ENCODE results near the gene SIGLEC12. TPM values are rescaled to one million over a fixed set of nuclear protein-coding genes. Genes with fewer than 3 reads are reported as not detected.

Gene SIGLEC12
- polyA plus RNA-seq, 2 of the 4 experiments (the other 2 are of a cell fraction): not detected

DNA sequence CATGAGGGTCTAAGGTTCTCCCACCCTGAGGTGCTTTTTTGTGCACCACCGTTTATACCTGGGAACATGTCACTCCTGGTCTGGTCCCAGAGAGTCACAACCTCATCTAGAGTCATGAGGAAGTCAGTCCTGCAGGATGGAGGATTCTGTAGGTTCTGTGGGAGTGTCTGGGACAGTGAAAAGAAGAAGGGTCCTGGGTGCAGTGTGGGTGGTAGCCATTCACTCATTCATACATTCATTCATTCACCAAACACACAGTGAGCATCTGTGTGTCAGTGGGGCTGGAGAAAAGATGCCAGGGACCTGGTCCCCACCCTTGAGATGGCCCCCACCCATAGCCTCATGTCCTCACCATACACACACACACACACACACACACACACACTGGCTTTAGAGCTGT lies 32.0 kb downstream of the SIGLEC12 start:
- FAIRE-seq (no peak), ATAC-seq (no peak)

GRCh38 chr19:51469162-51469561 lies 32.4 kb downstream of the SIGLEC12 start:
- Histone ChIP-seq H3K4me2 (no peak overlapping the region), H3K9me3 (peaks cover 10% of the 10 kb centered on the region; the same call in 1 of the 3 replicates), H3K4me1 (no peaks in the 10 kb centered on the region), H3K27ac (no peak overlapping the region), H3K4me3 (no peak overlapping the region)
- ChIA-PET CTCF (interaction anchor here (1.2 to 1.4 kb wide), 4 partner anchors 8 to 190 kb away, joined by 3 to 4 read pairs (median 4); no protein-coding TSS in a partner anchor), POLR2A (no interaction called here)
- TF ChIP-seq HDAC2 (IDR thresholded peaks at IDR 0.05): no peak
- no peak for TF ChIP-seq JUN (IDR thresholded peaks at IDR 0.05)
- no peak for TF ChIP-seq MAZ (IDR thresholded peaks at IDR 0.05; ENCODE audit: borderline replicate concordance, low read depth, low read length)
- no peak for TF ChIP-seq HOXB13 (CRISPR knock-in tag; IDR thresholded peaks at IDR 0.05; ENCODE audit: low read depth)
- no peak for TF ChIP-seq BHLHE40 (IDR thresholded peaks at IDR 0.05; ENCODE audit: low read depth, low read length)
- TF ChIP-seq PBX3 (IDR thresholded peaks at IDR 0.05): no peak
- no peak for TF ChIP-seq NFE2L2 (conservative IDR thresholded peaks at IDR 0.05; ENCODE audit: low read length)
- TF ChIP-seq FOXS1 (CRISPR knock-in tag; IDR thresholded peaks at IDR 0.05): no peak
- TF ChIP-seq MAFK (IDR thresholded peaks at IDR 0.05; ENCODE audit: partially characterized antibody): no peak
- TF ChIP-seq FOSB (CRISPR knock-in tag; IDR thresholded peaks at IDR 0.05): no peak
- no peak for TF ChIP-seq CEBPB (IDR thresholded peaks at IDR 0.05)
- no peak for TF ChIP-seq ESRRA (IDR thresholded peaks at IDR 0.05; ENCODE audit: borderline replicate concordance, low read length)
- TF ChIP-seq KDM5A (IDR thresholded peaks at IDR 0.05): no peak
- no peak for TF ChIP-seq USF2 (IDR thresholded peaks at IDR 0.05)
- no peak for TF ChIP-seq HOXB5 (CRISPR knock-in tag; IDR thresholded peaks at IDR 0.05)
- DNase-seq (ENCODE audit: low read depth in 1 of 2, low spot score in 1 of 2) (no peak), ATAC-seq (no peak), FAIRE-seq (no peak)
- 3% methylated on average over 4 of the region's 4 CpGs for WGBS (ENCODE audit: missing lambda C conversion rate)

More for the DNA sequence above, 32.0 kb downstream of the SIGLEC12 start:
- Histone ChIP-seq H3K4me3 (no peak overlapping the region), H3K27ac (no peak overlapping the region), H3K4me2 (no peak overlapping the region), H3K4me1 (peaks cover 2% of the 10 kb centered on the region; the same call in 2 of the 3 replicates), H3K9me3 (peaks cover 10% of the 10 kb centered on the region; the same call in 1 of the 3 replicates)
- POLR2A ChIA-PET: no interaction called here
- CTCF ChIA-PET: interaction anchor here (0.7 to 5.9 kb wide), 5 partner anchors 9 to 190 kb away, joined by 3 to 32 read pairs (median 4); no protein-coding TSS in a partner anchor
- WGBS (ENCODE audit: missing lambda C conversion rate): 0% methylated on average over 1 of the region's 1 CpG
- no peak for TF ChIP-seq HOXB13 (CRISPR knock-in tag; IDR thresholded peaks at IDR 0.05; ENCODE audit: low read depth)
- DNase-seq (ENCODE audit: low read depth in 1 of 2, low spot score in 1 of 2): no peak

DNA sequence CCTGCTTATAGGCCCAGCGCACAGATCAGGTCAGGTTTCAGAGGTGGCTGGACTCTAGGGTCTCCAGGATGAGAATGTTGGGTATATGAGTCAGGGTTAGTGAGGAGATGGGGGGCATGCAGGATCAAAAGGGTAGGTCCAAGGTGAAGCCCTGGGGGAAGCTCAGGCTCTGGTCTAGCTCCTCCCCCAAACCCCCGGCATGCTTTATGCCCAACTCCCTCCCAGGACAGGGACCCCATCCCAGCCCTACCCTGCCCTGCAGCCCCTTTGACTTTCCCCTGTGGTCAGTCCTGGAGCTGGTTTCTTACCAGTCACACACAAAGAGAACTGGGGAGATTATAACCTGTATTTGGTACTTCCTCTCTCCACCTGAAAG lies 33.1 kb downstream of the SIGLEC12 start:
- no peaks in the 10 kb centered on the region for H3K4me1 ChIP-seq
- no peak for TF ChIP-seq NFE2L2 (conservative IDR thresholded peaks at IDR 0.05; ENCODE audit: low read length)
- no peak for TF ChIP-seq NPAS2 (CRISPR knock-in tag; IDR thresholded peaks at IDR 0.05; ENCODE audit: borderline replicate concordance)
- no peak for TF ChIP-seq CBX2 (IDR thresholded peaks at IDR 0.05; ENCODE audit: borderline replicate concordance, low read depth)
- no peak for TF ChIP-seq RFX5 (IDR thresholded peaks at IDR 0.05)
- TF ChIP-seq MAX (IDR thresholded peaks at IDR 0.05): no peak
- TF ChIP-seq ESRRA (IDR thresholded peaks at IDR 0.05; ENCODE audit: borderline replicate concordance, low read length): no peak
- no peak for TF ChIP-seq JUNB (IDR thresholded peaks at IDR 0.05)
- TF ChIP-seq TP53 (CRISPR knock-in tag; IDR thresholded peaks at IDR 0.05): no peak
- no peak for TF ChIP-seq POLR2AphosphoS2 (conservative IDR thresholded peaks at IDR 0.05; ENCODE audit: low read length)
- no peak for TF ChIP-seq SREBF2 (IDR thresholded peaks at IDR 0.05)
- TF ChIP-seq CHD2 (IDR thresholded peaks at IDR 0.05; ENCODE audit: low read length, partially characterized antibody): no peak
- H3K4me3 ChIP-seq: no peak overlapping the region
- FAIRE-seq: no peak
- ChIA-PET CTCF (interaction anchor here (0.8 to 1.4 kb wide), 5 partner anchors 8 to 191 kb away, joined by 3 to 4 read pairs (median 3); no protein-coding TSS in a partner anchor), POLR2A (no interaction called here)
- 20% methylated on average over 2 of the region's 2 CpGs for WGBS (ENCODE audit: missing lambda C conversion rate)
- peaks cover 6% of the 10 kb centered on the region; the same call in 1 of the 3 replicates for H3K9me3 ChIP-seq
- H3K4me2 ChIP-seq: no peak overlapping the region
- no peak overlapping the region for H3K27ac ChIP-seq
- no peak for DNase-seq (ENCODE audit: low read depth in 1 of 2, low spot score in 1 of 2)
- ATAC-seq: no peak
